SK-N-MC (cell line): ENCODE measurements around the gene SGMS1.
"Not testable (repeated sequence)": the region's sequence is repeated elsewhere in the genome, so short reads cannot be mapped to it uniquely, and the experiment has no call there.

Experiments
- EZH2 ChIP-seq: fragments of 200-600 bp; sonication (generic); IDR thresholded peaks from one replicate; pipeline ENCODE4 v1.6.1; 2017; ENCODE audit warnings: antibody characterized with exemption
- POLR2AphosphoS5 ChIP-seq: IDR thresholded peaks from 2 replicates; pipeline ENCODE4 v1.6.1; 2012; ENCODE audit warnings: mild to moderate bottlenecking, low read depth, low read length, borderline replicate concordance

DNA sequence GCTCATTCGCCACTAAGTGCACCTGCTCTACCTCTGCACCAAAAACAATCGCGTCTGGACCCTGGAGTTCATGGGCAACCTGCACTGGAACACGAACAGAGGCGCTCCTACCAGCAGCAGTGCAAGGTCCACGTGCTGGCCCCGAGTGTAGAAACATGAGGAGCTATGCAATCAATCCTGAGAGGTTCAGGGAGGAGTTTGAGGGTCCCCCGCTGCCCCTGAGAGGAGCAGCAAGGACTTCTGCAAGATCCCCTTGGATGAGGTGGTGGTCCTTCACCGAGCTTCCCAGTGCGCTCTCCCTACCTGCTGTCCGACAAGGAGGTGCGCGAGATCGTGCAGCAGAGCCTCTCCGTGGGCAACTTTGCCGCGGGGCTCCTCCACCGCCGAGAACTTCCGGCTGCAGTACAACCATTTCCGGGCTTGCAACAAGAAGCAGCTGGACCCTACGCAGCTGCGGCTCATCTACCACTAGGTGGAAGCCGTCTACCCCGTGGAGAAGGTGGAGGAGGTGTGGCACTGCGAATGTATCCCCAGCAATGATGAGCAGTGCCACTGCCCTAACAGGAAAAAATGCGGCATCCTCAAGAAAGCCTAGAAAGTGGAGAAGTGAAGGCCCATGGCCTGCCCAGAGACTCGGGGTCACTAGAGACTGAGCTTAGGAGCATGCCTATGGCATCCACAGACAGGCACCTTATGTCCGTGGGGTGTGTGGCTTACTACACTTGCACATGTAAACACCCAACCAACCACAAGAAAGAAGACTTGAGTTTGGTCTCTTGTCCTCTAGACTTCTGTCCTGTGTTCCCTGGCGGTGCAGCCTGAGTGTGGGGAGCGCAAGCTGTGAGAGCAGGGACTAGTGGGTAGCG, 36.3 kb upstream of the SGMS1 start:
- TF ChIP-seq POLR2AphosphoS5, EZH2: not testable (repeated sequence)
